LNCAP (cell line): ENCODE measurements around the gene ARHGEF37.

Experiments used
- CTCF ChIP-seq: fragments of 450-650 bp; IDR thresholded peaks from 2 replicates; pipeline ENCODE4 v1.5.1; 2017; ENCODE audit warnings: mild to moderate bottlenecking

Gene ARHGEF37

GRCh38 chr5:149635394-149635793 is 54.1 kb downstream of the ARHGEF37 start:
- TF ChIP-seq CTCF = no peak

- TF ChIP-seq CTCF = no peak
Observed at GRCh38 chr5:149636191-149636860, 55.0 kb downstream of the ARHGEF37 start.

- peak; percentile 91 for TF ChIP-seq CTCF
Observed at GRCh38 chr5:149636861-149637246, 55.6 kb downstream of the ARHGEF37 start.

- no peak for TF ChIP-seq CTCF
Observed at GRCh38 chr5:149638136-149638535, 56.8 kb downstream of the ARHGEF37 start.

GRCh38 chr5:149638546-149639241 is 57.4 kb downstream of the ARHGEF37 start:
- no peak for TF ChIP-seq CTCF

GRCh38 chr5:149639737-149640136 is 58.4 kb downstream of the ARHGEF37 start:
- no peak for TF ChIP-seq CTCF

GRCh38 chr5:149640350-149640999 is 59.2 kb downstream of the ARHGEF37 start:
- TF ChIP-seq CTCF = no peak
